ENCODE results near the gene PIGZ.
"Not testable (repeated sequence)": the region's sequence is repeated elsewhere in the genome, so short reads cannot be mapped to it uniquely, and the experiment has no call there.

Gene PIGZ

DNA sequence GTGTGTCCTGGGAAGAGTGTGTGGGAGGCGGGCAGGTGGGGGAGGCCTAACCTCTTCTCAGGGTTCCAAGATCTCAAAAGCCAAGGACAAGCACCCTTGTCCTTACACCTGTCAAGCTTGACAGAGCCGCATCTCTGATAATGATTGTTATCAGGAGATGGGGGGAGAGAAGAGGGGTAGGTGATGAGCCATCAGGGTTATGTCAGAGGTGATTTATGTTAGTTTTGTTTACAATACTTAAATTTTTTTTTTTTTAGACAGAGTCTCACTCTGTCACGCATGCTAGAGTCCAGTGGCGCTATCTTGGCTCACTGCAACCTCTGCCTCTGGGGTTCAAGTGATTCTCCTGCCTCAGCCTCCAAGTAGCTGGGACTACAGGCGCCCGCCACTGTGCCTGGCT lies 18.9 kb downstream of the PIGZ start:
- DNase-seq (ENCODE audit: low read depth in 2 of 2) = no peak

DNA sequence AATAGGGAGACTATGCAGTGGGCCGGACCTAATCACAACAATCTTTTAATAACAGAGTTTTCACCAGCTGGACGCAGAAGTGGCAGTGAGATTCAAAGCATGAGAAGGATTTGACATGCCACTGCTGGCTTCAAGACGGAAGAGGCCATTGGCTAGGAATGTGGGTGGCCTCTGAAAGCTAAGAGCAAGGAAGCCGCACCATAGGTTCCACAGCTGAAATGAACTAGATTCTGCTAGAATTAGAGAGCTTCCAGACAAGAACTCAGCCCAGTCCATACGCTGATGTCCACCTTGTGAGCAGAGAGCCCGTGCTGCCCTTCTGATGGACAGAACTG lies 19.4 kb downstream of the PIGZ start:
- DNase-seq (ENCODE audit: low read depth in 2 of 2) = no peak

DNA sequence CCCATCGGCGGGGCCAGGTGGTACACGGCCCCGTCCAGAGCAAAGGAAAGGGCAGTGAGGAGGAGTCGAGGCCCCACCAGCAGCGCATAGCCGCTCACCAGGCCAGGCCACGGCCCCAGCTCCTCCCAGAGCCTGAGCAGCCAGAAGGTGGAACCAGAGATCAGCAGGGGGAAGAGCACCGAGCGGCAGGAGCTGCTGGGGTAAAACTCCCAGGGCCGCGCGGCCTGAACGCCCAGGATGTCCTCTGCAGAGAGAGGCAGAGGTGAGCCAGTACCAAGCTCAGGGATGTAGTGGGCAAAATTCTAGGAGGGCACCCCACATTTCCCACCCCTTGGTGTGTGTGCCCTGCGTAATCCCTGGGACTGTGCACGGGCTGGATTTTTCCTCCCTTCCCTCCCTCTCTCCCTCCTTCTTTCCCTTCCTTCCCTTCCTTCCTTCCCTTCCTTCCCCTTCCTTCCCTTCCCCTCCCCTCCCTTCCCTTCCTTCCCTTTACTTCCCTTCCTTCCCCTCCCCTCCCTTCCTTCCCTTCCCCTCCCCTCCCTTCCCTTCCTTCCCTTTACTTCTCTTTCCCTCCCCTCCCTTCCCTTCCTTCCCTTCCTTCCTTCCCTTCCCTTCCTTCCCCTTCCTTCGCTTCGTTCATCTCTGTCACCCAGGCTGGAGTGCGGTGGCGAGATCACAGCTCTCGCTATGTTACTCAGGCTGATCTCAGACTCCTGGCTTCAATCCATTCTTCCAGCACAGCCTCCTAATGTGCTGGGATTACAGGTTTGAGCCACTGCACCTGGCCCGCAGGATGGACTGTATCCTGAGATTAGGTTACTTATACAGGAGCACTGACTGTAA lies 20.0 kb downstream of the PIGZ start:
- DNase-seq (ENCODE audit: low read depth in 2 of 2) = no peak

GRCh38 chr3:196947860-196948441 lies 20.7 kb downstream of the PIGZ start:
- DNase-seq (ENCODE audit: low read depth in 2 of 2) = no peak

DNA sequence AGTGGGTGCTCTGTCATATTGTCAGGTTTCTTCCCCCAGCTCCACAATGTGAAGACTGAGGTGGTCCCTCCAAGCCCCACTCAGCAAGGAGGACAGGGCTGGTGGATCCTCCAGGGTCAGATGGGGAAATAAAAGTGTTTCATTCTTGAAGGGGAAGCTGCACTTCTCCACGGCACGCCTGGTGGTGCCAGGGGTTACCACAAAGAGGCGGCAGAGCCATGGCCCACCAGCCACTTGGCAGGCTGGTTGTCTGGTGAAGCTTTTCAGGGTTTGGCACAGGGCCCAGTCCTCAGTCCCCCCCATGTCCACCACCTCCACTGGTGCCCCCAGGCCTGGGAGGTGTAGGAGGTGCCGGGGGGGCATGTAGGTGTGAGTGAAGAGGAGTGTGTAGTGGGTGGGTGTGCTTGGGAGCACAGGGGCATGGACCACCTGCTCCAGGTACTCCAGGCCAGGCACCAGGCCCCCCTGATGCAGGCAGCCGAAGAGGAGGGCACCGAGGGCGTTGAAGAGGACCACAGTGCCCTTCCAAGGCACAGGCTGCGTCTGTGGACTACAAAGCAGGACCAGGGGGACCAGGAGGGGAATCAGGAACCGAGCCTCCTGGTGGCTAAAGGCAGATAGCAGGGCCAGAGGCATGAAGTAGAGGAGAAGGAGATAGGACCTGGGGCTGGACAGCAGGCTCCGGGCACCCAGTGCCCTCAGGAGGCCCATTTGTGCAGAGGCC lies 21.3 kb downstream of the PIGZ start:
- no peak for DNase-seq (ENCODE audit: low read depth in 2 of 2)

DNA sequence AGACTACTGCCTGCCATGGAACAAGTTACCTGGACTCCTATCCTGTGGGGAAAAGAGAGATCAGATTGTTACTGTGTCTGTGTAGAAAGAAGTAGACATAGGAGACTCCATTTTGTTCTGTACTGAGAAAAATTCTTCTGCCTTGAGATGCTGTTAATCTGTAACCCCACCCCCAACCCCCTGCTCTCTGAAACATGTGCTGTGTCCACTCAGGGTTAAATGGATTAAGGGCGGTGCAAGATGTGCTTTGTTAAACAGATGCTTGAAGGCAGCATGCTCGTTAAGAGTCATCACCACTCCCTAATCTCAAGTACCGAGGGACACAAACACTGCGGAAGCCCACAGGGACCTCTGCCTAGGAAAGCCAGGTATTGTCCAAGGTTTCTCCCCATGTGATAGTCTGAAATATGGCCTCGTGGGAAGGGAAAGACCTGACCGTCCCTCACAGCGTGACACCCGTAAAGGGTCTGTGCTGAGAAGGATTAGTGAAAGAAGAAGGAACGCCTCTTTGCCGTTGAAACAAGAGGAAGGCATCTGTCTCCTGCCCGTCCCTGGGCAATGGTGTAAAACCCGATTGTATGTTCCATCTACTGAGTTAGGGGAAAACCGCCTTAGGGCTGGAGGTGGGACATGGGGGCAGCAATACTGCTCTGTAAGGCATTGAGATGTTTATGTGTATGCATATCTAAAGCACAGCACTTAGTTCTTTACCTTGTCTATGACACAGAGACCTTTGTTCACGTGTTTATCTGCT lies 24.4 kb downstream of the PIGZ start:
- DNase-seq (ENCODE audit: low read depth in 2 of 2) = not testable (repeated sequence)

DNA sequence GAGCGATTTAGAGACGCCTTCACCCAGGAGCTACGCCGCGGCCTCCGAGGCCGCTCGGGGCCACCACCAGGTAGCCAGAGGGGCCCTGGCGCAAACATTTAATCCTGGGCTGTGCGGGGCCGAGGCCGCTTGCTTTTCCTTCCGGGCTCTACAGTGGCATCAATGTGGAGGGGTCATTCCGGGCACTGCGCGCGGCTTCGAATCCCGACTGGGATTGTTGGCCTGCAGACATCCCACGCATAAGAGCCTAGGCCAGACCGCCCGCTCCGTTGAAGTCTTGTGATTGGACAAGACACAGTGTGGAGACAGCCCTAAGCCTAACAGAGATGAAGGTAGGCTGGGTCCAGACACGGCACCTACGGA lies 25.7 kb downstream of the PIGZ start:
- DNase-seq (ENCODE audit: low read depth in 2 of 2) = no peak

DNA sequence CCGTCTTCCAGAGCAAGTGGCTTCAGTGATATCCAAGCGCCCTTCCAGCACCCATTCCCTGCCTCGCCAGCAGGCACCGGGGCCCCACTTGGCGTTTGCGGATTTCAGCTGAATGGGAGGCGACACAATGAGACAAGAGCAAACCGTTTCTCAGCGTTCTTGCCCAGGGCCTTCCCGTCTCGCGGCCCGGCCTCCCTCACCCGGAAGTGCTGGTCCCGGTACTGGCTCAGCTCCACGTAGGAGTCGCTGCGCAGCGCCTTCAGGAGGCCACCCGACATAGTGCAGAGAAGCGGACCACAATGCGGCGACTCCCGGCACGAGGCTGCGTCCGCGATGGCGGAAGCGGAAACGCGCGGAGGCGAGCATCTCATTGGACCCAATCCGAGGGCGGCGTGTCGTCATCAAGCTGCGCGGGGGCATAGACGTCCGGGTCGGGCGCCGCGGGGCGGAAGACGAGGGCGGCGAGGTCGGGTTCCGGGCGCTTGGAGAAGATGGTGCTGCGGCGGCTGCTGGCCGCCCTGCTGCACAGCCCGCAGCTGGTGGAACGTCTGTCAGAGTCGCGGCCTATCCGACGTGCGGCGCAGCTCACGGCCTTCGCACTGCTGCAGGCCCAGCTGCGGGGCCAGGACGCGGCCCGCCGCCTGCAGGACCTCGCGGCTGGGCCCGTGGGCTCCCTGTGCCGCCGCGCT lies 26.3 kb downstream of the PIGZ start, which contains the start of gene NCBP2:
Gene NCBP2, minus strand, starts transcription at position 303 of the 689 bp plus-strand sequence. Its CDS starts 25 bp downstream, at position 278.
- DNase-seq (ENCODE audit: low read depth in 2 of 2) = peak; percentile 92 to 95

DNA sequence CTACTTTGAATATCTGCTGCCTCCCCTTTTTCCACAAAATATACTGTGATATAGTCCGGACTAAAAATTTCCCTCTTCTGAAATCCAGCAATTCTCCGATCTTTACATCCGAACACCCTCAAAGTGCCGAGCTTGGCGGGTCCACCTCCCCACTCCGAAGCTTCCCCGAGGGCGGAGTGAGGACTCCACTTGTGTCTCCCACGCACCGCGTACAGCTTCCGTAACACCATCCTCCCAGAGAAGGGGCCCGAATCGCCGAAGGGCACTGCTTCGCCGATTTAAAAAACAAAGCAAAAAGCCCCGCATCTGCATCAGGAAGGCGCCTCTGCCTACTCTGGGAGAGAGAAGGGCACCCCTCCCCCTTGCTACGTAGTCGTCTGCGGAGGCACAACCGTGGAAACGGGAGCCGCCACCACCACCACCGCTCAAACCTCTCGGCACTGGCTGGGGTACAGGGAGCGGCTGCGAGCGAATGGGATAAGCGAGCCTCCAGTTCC lies 26.9 kb downstream of the PIGZ start:
- DNase-seq (ENCODE audit: low read depth in 2 of 2) = no peak

DNA sequence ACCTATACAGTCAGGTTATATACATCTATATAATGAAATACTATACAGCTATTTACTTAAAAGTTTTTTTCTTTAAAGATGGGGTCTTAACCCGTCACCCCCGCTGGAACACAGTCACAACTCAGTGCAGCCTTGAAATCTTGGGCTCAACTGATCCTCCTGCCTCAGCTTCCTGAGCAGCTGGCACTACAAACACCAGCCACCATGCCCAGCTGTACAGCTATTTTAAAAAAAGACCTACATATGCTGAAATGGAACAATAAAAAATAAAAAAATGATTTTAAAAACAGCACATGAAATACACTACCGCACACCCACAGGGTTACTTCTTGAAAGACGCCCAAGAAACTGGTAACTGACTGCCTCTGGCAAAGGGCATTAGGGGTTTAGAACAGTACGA lies 30.1 kb downstream of the PIGZ start:
- DNase-seq (ENCODE audit: low read depth in 2 of 2) = no peak

DNA sequence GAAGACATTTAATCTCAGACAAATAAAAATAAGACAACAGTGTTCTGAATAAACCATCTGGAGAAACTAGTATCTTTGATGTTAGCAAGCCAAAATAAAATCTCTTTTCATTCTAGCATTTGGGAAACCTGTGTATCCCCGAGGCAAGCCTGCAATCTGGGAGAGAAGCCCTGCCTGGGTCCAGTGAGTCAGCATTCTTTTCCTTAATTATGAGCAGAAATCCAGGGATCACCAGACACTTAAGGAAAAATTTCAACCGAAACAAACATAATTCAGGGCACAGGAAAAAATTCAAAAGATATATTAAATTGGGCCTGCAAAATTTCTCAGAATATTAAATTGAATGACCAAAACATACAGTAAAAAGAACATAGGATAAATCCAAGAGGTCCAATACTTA lies 30.5 kb downstream of the PIGZ start:
- DNase-seq (ENCODE audit: low read depth in 2 of 2) = no peak

DNA sequence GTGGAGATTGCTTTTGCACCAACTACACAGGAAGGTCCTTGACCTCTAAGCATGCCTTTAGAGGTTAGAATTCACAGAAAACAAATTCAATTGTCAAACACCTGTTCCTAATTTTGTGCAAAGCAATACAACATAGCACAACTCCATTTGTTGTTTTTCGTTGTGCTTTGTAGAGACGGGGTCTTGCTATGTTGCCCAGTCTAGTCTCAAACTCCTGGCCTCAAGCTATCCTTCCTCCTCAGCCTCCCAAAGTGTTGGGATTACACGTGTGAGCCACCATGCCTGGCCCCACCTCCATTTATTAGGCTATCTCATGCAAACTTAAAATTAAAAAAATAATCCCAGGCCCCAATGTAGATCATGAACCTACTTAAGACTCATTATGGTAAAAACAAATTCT lies 32.3 kb downstream of the PIGZ start:
- DNase-seq (ENCODE audit: low read depth in 2 of 2) = no peak

DNA sequence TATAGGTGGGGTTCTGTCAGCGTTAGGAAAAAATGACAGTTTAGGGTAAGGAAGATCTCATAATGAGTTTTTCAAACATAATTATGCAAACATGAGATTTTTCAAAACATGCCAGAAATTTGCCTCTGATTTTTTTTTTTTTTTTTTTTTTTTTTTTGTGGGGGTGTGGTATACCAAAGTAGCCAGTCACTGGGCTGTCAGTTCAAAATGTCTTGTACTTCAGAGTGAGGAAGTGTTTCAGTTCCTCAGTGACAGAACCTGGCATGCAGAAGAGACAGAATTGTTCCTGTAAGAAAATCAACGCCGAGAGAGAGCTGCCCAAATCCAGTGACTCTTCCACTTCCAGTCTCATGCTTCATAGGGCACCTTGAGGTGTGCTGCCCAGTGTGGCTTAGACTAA lies 36.0 kb downstream of the PIGZ start:
- DNase-seq (ENCODE audit: low read depth in 2 of 2) = no peak

- DNase-seq (ENCODE audit: low read depth in 2 of 2) = no peak
Observed at GRCh38 chr3:196931828-196932587, 36.6 kb downstream of the PIGZ start.

DNA sequence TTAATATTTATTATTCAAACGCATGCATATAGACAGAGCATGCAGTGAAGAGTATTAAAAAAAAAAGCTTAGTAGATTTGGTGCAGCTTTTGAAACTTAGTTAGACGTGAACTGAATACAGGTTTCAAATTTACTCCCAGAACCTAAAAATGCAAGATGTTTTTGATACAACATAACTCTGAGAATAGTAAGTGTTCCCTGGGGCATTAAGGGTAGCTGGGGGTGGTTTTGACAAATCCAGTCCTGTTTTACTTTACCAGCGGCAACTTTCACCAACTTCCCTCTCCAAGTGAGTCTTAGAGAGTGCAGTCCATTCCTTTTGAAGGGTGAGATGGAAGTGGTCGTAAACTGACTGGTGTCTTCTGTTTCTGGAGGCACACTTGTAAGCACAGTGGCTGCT lies 37.5 kb downstream of the PIGZ start:
- DNase-seq (ENCODE audit: low read depth in 2 of 2) = no peak

DNA sequence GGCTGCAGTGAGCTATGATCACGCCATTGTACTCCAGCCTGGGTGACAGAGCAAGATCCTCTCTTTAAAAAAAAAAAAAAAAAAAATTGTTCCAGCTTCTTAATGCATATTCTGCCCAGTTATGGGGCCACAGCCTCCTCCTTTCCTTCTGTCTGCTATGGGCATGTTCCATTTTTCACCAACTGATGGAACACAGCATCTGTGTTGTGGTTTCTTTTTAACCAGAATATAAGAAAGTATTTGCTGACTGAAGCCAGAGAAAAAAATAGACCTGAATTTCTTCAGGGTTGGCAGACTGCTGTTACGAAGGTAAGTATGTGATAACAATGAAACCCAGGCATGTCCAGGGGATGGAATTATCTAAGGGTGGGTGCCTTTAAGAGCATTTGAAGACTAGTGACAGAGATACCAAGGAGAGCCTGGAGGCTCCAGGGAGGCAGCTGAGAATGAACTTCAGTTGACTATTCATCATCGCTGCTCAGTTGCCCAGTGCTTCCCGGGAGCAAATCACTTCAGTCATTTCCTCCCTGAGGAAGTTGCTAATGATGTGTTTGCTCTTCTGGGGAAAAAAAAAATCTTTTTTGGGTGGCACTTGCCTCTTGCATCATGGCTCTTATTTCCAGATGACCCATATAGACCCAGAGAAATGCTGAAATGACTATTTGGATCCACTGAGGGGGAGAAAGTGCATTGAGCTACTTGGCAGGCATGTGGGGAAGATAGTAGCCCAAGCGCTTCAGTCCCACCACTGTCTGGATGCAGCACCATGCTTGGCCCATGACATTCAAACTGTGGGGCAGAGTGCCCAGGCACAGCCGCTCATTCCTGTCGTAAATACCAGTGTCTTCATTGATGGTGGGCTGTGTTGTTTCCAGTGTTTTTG lies 40.8 kb downstream of the PIGZ start:
- DNase-seq (ENCODE audit: low read depth in 2 of 2) = no peak

GRCh38 chr3:196920733-196921132 lies 47.9 kb downstream of the PIGZ start:
- no peak for DNase-seq (ENCODE audit: low read depth in 2 of 2)

DNA sequence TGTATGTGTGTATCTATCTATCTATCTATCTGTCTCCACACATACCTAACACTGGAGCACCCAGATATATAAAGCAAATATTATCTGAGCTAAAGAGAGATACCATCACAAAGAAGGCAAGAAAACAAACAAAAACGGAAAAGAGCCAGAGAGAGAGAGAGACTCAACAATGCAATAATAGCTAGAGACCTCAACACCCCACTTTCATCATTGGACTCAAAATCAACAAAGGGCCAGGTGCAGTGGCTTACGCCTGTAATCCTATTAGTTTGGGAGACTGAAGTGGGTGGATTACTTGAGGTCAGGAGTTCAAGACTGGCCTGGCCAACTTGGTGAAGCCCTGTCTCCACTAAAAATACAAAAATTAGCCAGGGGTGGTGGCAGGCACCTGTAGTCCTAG lies 49.7 kb downstream of the PIGZ start:
- no peak for DNase-seq (ENCODE audit: low read depth in 2 of 2)

GRCh38 chr3:196916995-196917394 lies 51.6 kb downstream of the PIGZ start:
- no peak for DNase-seq (ENCODE audit: low read depth in 2 of 2)

DNA sequence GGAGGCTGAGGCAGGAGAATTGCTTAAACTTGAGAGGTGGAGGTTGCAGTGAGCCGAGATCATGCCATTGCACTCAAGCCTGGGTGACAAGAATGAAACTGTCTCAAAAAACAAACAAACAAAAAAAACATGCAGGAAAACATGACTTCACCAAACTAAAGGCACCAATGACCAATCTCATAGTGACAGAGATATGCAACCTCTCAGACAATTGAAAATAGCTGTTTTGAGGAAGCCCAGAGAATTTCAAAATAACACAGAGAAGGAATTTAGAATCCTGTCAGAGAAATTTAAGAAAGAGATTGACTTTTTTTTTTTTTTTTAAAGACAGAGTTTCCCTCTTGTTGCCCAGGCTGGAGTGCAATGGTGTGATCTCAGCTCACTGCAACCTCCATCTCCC lies 52.4 kb downstream of the PIGZ start:
- DNase-seq (ENCODE audit: low read depth in 2 of 2) = no peak
